Measurements from ENCODE around the gene UBE2D1. TPM values are rescaled to one million over a fixed set of nuclear protein-coding genes. Genes with fewer than 3 reads are reported as not detected.

Gene UBE2D1
- total RNA-seq, 1 donor from 2014 or later = 15.6 TPM

DNA sequence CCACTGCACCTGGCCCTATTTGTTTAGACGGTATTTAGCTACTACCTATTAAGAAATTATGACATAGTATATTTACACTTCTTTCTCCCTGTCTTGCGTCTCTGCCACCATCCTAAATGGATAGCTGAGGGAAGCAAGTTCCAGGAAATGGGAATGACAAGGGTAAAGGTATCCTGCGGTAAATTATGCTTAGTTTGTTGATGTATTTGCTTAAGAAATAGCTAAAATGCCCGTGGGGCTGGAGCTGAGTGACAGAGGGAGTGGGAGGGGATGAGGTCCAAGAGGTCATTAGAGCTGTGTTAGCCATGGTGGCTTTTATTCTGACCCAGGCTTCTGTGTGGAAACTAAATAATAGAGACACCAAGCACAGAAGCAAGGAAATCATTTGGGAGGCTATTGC, 29.0 kb upstream of the UBE2D1 start:
- H3K4me3 ChIP-seq (ENCODE audit: low read depth, low read length) = no peak overlapping the region
- TF ChIP-seq CTCF (conservative IDR thresholded peaks at IDR 0.05; ENCODE audit: low read depth, low read length) = no peak
- no peak for DNase-seq (ENCODE audit: low read depth)

DNA sequence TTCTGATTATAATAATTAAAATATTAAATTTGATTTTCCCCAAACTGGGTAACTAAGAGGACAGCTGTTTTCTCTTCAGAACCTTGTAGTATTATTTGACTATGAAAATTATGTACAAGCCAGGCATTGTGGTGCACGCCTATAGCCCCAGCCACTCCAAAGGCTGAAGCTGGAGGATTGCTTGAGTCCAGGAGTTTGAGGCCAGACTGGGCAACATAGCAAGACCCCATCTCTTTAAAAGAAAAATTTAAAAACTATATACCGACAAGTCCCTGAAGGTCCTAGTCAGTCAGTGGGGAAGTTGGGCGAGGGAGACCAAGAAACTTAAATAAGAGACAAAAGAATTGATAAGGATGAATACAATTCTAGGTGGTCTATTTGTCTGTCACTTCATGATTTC, 27.1 kb upstream of the UBE2D1 start:
- H3K4me3 ChIP-seq (ENCODE audit: low read depth, low read length) = no peak overlapping the region
- no peak for TF ChIP-seq CTCF (conservative IDR thresholded peaks at IDR 0.05; ENCODE audit: low read depth, low read length)
- DNase-seq (ENCODE audit: low read depth) = no peak

GRCh38 chr10:58311026-58311425, 23.8 kb upstream of the UBE2D1 start:
- no peak for TF ChIP-seq CTCF (conservative IDR thresholded peaks at IDR 0.05; ENCODE audit: low read depth, low read length)
- no peak overlapping the region for H3K4me3 ChIP-seq (ENCODE audit: low read depth, low read length)
- DNase-seq (ENCODE audit: low read depth) = no peak

GRCh38 chr10:58316874-58317273, 17.9 kb upstream of the UBE2D1 start:
- TF ChIP-seq CTCF (conservative IDR thresholded peaks at IDR 0.05; ENCODE audit: low read depth, low read length) = no peak
- H3K4me3 ChIP-seq (ENCODE audit: low read depth, low read length) = no peak overlapping the region
- no peak for DNase-seq (ENCODE audit: low read depth)

GRCh38 chr10:58318346-58318745, 16.5 kb upstream of the UBE2D1 start:
- TF ChIP-seq CTCF (conservative IDR thresholded peaks at IDR 0.05; ENCODE audit: low read depth, low read length) = no peak
- H3K4me3 ChIP-seq (ENCODE audit: low read depth, low read length) = no peak overlapping the region
- no peak for DNase-seq (ENCODE audit: low read depth)

DNA sequence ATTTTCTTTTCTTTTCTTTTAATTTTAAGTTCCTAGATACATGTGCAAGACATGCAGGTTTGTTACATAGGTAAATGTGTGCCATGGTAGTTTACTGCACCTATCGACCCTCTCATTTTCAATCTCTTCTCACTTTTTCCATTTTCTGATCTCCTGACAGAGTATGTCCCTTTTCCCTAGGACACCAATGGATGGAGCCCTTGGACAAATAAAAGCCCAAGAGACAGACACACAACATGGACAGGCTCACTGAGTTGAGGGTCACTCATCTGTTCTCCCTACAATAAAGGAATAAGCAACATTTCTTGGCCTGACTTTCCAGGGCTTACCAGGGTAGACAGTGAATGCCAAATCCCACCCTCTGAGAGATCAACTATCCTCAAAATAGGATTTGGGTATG, 15.2 kb upstream of the UBE2D1 start:
- peak; percentile 14 for TF ChIP-seq CTCF (conservative IDR thresholded peaks at IDR 0.05; ENCODE audit: low read depth, low read length)
- DNase-seq (ENCODE audit: low read depth) = no peak
- no peak overlapping the region for H3K4me3 ChIP-seq (ENCODE audit: low read depth, low read length)

- DNase-seq (ENCODE audit: low read depth) = no peak
- TF ChIP-seq CTCF (conservative IDR thresholded peaks at IDR 0.05; ENCODE audit: low read depth, low read length) = no peak
- no peak overlapping the region for H3K4me3 ChIP-seq (ENCODE audit: low read depth, low read length)
Observed at GRCh38 chr10:58320351-58321049, 14.3 kb upstream of the UBE2D1 start.

Data from epithelial cell of proximal tubule (primary cell).